Fibroblast of gingiva (primary cell): ENCODE measurements around the gene GALNT10.

Experiments
- DNase-seq: peaks from one replicate; pipeline ENCODE4 v3.0.0-alpha.2; 2011; ENCODE audit warnings: low read depth

GALNT10 gene

DNA sequence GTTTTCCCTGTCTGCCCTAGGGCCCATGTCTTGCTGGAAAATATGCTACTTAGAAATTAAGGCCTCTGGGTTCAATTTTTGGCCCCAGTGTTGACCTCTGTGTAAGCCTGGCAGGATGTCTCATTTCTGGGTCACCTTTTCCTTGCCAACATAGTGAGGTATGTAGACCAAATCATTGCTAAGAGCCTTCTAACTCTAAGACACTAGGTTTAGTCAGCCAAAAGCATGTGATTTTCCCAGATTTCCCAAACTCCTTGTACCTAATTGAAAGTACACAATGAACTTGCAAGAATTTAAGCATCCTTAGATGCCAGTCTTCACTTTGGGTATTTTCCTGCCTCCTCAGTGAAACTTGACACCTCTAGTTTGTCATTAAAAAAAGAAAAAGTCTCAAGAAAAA lies 77.0 kb downstream of the GALNT10 start:
- peak; percentile 28 for DNase-seq

DNA sequence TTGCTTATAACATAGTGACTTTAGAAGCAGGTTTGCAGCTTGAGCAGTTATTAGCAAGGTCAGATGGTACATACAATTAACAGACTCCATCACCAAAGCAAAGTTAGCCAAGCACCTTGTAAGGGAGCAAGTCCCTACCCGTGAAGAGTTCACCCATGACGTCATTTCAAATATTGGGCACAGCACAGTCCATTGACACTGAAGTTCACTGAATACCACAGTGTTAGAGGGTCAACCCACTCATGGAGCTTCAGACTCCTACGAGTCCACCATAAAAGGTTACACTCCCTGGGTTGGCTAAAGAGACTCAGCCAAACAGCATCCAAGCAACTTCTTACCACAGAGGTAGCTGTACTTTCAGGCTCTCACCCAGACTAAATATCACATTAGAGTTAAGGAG lies 77.5 kb downstream of the GALNT10 start:
- no peak for DNase-seq

DNA sequence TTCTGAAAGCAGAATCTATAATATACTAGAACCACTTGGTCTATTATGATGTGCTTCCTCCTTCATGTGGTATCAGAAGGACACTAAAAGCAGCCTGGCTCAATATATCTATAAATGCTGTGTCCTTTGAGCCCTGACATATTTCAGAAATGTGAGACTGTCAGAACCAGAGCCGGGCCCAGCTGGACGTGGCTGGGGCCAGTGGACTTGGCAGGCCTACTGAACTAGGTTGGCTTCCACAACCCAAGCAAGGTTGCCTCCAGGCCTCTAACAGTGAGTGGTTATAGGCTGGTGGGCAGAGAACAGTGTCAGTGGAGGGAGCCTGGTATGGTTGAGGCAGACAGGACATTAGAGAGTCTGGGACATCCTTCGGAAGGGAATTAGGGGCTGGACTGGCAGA lies 78.9 kb downstream of the GALNT10 start:
- DNase-seq: no peak

DNA sequence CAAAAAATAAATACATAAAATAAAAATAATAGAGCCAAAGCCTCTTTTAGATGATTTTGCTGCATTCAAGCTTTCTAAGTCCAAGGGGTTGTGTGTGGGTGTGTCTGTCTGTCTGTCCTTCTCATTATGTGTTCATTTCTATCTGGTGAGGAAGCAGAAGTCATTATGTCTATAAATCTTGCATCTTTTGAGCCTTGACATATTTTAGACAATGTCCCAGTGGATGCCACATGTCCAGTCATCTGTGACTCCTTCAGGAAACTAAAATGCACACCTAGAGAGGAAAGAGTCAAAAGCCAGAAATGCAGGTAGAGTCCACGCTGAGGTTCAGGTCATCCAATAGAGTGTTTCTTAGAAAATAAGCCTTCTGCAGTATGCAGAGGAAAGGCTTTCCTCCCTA lies 80.9 kb downstream of the GALNT10 start:
- no peak for DNase-seq

DNA sequence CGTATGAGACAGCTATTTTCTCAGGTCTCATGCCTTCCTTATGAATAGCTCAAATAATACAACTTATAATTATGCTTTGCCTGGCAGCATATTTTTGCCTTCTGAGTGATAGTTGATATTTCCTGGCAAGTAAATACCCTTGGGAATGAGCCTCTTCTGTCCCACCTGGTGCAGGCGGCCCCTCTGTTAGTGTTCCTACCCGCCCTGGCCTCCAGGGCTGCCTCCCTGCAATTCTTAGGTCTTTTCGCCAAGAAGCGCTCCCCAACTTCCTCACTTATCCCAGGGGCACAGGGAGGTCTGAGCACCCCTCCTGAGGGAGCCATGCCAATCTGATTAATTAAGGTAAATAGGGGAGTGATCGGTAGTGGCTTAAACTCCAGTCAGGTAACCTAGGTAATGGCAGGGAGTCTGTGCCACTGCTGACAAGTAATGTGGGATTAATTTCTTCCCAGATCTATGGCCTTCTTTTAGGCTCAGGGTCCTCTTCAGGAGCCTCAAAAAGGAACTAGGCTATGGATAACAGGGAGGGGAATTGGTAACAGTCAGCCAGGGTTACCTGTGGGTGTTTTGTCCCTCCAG lies 81.5 kb downstream of the GALNT10 start:
- no peak for DNase-seq

DNA sequence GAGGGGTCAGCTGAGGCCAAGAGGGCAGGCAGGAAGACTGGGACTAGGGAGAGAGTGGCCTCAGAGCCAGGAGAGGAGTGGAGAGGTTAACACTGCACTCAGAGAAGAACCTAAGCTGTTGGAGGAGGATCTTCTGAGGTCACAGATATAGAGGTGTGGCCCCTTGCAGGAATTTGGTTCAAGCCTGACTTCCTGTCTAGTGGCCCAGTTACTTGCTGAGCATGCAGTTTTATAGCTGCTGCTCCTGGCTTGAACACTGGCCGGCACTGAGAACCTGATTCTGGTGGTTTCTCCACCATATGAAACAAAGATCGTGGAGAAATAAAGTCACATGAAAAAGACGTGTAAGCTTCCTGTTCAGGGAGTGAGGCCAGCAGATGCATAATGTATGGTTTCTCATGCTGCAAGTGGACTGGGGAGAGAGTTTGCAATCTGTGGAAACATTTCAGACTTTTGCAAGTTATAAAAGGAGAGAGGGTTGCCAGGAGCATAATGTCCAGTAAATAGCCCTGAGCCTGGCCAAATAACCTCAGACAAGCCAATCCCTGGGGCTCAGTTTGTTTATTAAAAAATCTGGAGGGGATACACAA lies 82.6 kb downstream of the GALNT10 start:
- DNase-seq: peak; percentile 81

DNA sequence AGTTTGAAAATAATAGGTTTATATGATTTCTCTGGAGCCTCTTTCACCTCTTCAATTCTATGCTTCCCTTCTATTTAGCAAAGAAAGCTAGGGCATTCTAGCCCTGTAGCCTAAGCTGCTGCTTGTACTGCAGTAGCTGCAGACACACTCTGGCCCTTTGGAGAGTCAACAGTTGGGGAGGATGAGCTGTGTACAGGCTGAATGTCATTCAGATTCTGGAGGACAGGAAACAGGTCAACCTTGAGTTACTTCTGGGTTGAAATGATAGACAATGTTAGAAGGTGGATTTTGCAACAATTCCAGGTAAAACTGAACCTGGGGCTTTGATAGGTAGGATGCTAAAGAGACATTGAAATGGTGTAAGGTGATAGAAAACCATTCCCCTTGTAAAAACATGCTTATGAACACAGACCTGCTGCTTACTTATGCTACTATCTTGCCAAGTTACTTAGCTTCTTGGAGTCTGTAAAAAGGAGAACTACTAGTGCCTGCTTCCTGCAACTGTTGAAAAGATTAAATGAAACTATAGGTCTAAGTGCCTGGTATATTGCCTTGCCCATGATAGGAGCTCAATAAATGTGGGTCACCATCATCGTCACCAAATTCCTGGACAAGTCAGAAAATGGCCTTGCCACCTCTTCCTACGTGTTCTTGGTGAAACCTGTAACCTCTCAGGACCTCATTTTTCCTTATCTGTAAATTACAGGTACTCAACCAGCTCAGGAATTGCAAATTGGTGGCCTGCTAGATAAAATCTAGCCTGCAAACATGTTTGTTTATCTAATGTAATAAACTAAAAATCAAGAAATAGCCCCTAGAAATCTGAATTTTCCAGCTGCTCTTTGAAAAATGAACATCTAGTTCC lies 83.7 kb downstream of the GALNT10 start:
- no peak for DNase-seq

DNA sequence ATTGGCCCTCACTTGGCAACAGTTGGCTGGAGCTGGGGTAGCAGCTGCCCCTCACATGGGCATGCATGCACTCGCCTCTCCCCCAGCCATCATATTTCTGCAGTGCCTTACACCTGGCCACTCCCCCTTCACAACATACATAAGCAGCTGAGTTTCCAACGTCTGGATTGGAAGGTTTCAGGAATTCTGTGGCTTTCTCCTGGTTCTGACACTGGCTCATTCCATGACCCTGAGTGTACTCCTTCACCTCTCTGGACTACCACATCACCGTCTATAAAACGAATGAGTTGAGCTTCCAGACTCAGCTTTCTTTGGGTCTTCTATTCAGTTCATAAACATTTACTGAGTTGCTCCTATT lies 84.3 kb downstream of the GALNT10 start:
- no peak for DNase-seq

DNA sequence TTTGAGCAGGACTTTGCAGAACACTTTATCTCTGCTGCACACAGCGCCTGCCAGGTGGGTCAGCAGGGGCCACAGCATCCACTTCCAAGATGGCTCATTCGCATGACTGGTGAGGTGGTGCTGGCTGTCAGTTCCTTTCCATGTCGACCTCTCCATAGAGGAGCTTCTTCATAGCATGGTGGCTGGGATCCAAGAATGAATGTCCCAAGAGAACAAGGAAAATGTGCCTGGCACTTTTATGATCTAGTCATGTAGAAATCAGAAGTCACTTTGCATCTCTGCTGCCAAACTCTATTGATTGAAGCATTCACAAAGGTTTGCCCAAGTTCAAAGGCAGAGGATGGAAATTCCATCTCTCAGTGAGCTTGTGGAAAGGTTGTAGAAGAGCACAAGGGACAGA lies 85.0 kb downstream of the GALNT10 start:
- no peak for DNase-seq

DNA sequence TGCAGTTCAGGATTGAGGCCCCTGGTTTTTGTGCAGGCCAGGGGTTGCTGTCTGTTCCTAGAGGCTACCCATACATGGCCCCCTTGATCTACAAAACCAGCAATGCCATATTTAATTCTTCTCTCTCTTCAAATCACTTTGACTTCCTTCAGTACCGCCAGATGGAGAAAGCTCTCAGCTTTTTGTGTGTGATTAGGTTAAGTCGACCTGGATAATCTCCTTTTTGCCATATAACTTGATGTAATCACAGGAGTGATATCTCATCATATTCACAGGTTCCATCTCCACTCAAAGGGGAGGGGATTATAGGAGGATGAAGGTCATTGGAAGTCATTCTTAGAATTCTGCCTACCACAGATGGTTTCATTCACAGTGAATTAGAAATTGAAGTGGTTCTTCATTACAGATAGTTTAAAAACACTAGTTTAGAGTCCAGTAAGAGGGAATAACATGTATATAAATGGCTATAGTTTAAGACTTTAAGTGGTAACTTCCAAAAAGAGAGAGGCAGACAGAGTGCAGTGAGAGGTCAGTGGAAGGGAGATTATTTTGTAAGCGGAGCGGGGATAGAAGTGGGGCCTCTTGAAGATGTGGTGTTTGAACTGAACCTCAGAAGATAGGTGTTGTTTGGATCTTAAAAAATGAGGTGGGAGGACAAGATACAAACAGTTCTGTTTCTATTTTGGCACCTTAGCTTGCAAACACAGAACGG lies 85.9 kb downstream of the GALNT10 start:
- no peak for DNase-seq

DNA sequence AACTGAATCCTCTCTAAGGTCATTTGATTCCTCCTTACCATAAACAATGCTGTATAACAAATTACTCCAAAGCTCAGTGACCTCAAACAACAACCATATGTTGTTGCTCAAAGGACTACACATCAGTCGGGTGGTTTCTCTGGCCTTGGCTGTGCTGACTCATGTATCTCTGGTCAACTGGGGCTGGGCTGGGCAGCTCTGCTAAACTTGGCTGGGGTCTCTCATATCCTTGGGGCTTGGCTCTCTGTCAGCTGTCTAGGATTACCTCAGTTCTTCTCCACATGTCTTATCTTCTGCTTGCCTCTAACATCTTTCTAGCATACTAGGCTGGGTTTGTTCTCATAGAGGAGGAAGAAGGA lies 86.4 kb downstream of the GALNT10 start:
- DNase-seq: peak; percentile 98

DNA sequence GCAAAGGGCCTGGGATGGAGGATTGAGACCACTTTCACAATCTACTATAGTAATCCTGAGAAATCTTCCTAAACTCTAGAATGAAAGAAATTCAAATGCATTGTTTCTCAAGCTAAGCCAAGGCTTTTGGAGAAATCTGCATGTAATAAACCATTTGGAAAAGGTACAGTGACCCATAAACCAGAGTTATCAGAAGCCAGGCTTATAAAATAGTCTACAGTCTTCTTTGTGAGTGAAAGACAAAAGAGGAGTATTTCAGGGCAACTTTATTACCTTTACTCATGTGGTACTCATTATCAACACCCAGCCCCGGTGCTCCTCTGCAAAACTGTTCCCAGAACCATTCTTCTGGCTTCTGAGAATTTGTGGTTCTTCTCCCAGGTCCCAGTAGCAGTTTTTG lies 87.0 kb downstream of the GALNT10 start:
- DNase-seq: no peak

DNA sequence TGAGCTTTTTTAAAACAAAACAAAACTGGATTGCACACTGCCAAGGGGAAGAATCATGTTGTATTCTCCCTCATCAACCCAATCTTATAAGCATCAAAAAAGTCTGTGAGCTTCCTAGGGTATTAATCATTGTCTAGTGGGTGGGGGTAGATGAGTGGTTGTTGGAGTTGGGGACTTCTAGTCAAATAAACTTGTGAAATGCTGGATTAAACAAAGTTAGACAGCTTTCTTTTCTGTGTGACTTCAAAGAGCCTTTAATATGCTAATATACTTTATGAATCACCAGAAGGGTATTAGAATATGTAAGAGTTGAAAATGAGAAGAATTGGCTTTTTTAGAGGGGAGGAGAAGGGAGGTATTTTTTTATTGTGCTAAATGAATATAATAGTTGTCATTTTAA lies 87.7 kb downstream of the GALNT10 start:
- DNase-seq: no peak

DNA sequence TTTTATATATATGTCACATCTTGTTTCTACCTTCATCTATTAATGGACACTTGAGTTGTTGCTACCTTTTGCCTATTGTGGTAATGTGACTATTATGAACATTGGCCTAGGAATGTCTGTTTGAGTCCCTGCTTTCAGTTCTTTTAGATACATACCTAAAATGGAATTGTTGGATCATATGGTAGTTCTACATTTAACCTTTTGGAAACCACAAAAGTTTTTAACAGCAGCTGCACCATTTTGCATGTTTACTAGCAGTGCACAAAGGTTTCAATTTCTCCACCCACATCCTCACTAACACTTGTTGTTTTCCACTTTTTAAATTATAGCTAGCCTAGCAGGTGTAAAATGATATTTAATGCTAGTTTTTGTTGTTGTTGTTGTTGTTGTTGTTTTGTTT lies 88.4 kb downstream of the GALNT10 start:
- no peak for DNase-seq

DNA sequence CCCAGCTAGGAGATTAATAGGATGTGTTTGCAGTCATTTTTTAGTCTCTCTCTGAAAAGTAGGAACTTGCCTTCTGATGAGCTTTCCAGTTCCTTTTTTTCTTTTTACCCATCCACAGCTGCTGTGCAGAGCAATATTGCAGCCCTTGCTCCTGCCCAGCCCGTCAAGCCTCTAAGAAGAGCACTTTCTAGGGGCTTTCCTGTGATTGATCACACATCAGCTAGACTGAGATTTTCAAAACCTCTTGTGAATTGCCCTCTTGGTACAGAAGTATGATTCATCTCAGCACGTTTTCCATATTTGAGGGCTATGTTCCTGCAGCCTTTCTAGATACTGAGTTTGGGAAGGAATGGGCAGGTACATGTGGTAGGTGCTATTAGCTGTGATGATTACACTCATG lies 93.9 kb downstream of the GALNT10 start:
- DNase-seq: no peak

DNA sequence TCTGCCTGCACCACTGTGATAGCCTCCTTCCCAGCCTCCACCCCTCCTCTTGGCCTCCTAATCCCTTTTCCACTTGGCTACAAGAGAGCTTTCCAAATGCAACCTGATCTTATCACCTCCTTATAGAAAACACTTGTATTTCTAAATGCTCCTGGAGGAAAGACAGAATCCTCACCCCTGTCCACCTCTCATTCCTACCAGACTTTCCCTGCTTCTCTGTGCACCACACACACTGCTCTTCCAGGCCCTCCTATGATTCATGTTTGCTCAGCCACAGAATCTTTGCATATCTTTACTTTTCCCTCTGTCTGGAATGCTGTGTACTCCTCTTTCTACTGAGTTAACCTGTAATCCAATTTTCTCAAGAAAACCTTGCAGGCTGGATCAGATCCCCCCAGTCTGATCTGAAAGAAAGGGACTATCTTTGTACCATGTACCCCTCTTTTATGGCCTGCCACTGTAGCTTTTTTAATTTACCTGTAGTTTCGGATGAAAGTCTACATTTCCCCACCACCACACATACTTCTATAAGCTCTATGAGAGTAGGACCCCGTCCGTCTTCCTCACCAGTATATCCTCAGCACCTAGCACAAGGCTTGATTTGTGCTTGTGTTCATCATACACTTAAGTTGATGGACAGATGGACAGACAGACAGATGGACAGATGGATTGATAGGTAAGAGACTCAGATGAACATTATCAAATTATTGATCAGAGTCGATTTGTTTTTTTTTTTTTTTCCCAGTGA lies 95.3 kb downstream of the GALNT10 start:
- DNase-seq: no peak

DNA sequence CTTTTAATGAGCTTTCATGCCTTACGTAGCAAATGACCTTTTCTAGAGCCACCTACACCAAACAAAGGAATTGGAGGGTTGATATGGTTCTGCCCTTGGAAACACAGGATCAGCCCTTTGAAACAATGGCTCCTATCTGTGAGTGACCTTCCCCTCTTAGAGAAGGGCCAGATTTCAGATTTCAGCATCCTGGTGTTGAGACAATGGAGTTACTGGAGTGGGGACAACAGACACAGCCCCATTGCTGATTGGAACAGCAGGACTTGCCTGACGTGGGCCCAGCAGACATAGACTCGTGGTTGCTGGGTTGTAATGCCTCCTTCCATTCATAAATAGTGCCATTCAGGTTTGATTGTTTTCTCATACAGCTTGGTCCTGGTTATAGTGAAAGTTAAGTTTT lies 96.0 kb downstream of the GALNT10 start:
- DNase-seq: no peak

DNA sequence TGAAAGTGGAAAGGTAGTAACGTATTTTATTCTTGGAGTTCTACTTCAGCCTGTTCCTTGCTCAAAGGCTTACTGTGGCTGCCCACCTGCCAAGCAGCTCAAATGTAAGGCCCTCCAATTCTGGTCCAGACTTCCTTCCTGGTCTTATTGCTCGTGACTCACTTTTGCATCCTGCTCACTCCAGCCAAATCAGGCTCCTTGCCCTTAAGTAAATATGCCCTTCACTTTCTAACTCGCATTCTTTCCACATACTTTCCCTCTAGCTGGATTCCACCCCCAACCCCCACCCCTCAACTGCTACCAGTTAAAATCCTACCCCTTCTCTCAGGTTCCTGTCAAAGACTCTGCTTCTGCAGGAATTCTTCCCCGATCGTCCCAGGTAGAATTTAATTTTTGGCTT lies 96.6 kb downstream of the GALNT10 start:
- DNase-seq: peak; percentile 52

DNA sequence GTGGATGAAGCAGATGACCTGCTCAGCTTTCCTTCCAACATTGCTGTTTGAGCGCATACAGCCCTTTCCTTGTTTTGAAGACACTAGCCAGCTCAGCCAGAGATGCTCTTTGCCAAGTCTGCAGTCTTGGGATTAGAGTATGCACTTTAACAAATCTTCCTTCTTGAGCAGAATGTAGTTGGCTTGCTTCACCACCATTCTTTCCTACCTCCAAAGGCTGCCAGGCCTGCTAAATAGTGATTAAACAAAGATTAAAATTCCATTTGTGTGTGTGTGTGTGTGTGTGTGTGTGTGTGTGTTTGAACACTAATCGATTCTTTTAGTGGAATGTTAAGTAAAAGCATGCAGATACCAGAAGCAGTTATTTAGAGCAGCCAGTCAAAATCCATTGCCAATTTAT lies 97.6 kb downstream of the GALNT10 start:
- peak; percentile 73 for DNase-seq

DNA sequence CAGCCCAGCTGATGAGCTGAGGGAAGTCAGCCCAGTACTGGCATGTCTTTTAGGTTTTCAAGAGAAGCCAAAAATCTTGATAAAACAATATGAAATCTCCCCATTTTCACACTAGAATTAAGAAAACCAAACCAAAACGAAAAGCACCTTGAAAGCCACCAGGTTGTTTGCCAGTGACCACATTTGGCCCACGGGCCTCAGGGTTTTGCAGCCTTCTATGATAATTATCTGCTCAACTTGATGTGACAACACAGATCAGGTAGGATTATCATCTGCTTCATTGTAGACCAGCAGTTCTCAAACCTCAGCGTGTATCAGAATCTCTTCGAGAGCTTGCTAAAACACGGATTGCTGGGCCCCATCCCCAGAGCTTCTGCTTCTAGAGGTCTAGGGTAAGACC lies 101.4 kb downstream of the GALNT10 start:
- DNase-seq: no peak

DNA sequence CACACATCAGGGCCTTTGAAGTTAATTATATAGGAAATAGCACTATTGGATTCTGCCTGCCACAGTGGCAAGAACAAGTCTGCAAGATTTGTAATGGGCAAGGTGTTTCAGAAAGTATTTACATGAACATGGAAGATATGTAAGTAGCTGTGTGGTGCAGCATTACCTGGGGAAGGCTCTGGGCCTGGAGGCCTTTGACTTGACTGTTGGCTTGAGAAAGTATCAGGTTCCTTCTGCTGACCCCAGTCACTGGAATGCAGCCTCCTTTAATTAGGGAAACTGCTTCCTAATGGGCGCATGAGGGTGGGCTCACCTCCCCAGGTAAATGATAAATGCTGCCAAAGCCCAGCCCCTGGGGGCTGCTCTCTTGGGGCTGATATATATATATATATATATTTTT lies 102.7 kb downstream of the GALNT10 start:
- DNase-seq: no peak

DNA sequence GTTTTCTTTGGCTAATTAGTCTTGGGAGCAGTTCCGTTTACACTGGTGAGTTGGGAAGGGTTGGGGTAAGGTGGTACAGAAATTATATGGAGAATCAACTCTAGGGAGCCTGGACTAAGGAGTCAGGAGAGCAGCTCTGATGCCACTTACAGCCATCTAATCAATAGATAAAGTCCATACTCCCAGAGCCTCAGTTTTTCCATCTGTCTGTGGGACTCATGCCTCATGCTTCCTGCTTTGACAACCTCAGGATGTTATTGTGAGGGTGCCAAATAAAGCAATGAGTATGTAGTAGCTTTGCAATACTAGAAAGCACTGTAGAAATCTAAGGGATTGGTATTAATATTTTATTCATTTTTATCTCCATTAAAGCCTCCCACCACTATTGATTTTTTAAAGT lies 105.0 kb downstream of the GALNT10 start:
- no peak for DNase-seq
